DND-41 (cell line): Measurements from ENCODE around the gene ANKRD65.

Source experiments
- ATAC-seq: fragments of 200-7000 bp; cut with Tn5 transposase; 3 replicates; pipeline ENCODE4 v1.9.1; 2021; ENCODE audit warnings: low read depth; ENCODE audit not compliant: insufficient read depth
- DNase-seq: peaks from one replicate; pipeline ENCODE4 v3.0.0-alpha.2; 2020
- H2AFZ ChIP-seq: 2 replicates; pipeline ENCODE4 v1.6.0; 2012; ENCODE audit warnings: low read depth, low read length
- H3K27ac ChIP-seq: 2 replicates; pipeline ENCODE4 v1.5.1; 2012; ENCODE audit warnings: low read length, inconsistent platforms
- H3K27me3 ChIP-seq: fragments of 200-600 bp; sonication (generic); 2 replicates; pipeline ENCODE4 v1.6.0; 2012; ENCODE audit warnings: low read length, mild to moderate bottlenecking, inconsistent platforms; ENCODE audit not compliant: insufficient read depth, poor library complexity
- H3K36me3 ChIP-seq: 2 replicates; pipeline ENCODE4 v1.5.1; 2012; ENCODE audit warnings: low read length, inconsistent platforms; ENCODE audit not compliant: insufficient read depth
- H3K4me1 ChIP-seq: 2 replicates; pipeline ENCODE4 v1.5.1; 2012; ENCODE audit warnings: mild to moderate bottlenecking, low read length; ENCODE audit not compliant: insufficient read depth
- H3K4me2 ChIP-seq: 2 replicates; pipeline ENCODE4 v1.6.0; 2012; ENCODE audit warnings: mild to moderate bottlenecking, moderate library complexity, low read length, inconsistent platforms; ENCODE audit not compliant: insufficient read depth
- H3K4me3 ChIP-seq, 2 experiments: fragments of 200-600 bp in 1 of 2; shearing (Covaris generic) in 1 of 2; 2 replicates each; pipeline ENCODE4 v1.5.1; 2012 to 2016; ENCODE audit warnings: inconsistent platforms in 2 of 2, low read length in 2 of 2, mild to moderate bottlenecking in 2 of 2, low read depth in 1 of 2, moderate library complexity in 1 of 2
- H3K79me2 ChIP-seq: 2 replicates; pipeline ENCODE4 v1.6.0; 2012; ENCODE audit warnings: low read length, inconsistent platforms; ENCODE audit not compliant: insufficient read depth
- H3K9ac ChIP-seq: 2 replicates; pipeline ENCODE4 v1.6.0; 2012; ENCODE audit warnings: low read depth, mild to moderate bottlenecking, inconsistent platforms, low read length, moderate library complexity
- H3K9me3 ChIP-seq: 2 replicates; pipeline ENCODE4 v1.5.1; 2012; ENCODE audit warnings: low read length, moderate library complexity, mild to moderate bottlenecking, inconsistent platforms; ENCODE audit not compliant: insufficient read depth, severe bottlenecking
- H4K20me1 ChIP-seq: 2 replicates; pipeline ENCODE4 v1.6.0; 2012; ENCODE audit warnings: low read length; ENCODE audit not compliant: insufficient read depth
- CTCF ChIP-seq: IDR thresholded peaks from 2 replicates; pipeline ENCODE4 v1.5.1; 2012; ENCODE audit warnings: borderline replicate concordance, low read length, moderate library complexity, mild to moderate bottlenecking; ENCODE audit not compliant: poor library complexity, severe bottlenecking; ENCODE audit errors: extremely low read depth
- EZH2 ChIP-seq: IDR thresholded peaks from 3 replicates; pipeline ENCODE4 v1.6.1; 2012; ENCODE audit warnings: borderline replicate concordance, low read depth, mild to moderate bottlenecking, moderate library complexity, low read length, inconsistent platforms; ENCODE audit not compliant: severe bottlenecking

Gene ANKRD65

GRCh38 chr1:1421907-1422464 lies 910 bp upstream of the ANKRD65 start:
- Histone ChIP-seq H3K4me3 (no peak overlapping the region), H3K9me3 (no peaks in the 10 kb centered on the region), H3K36me3 (no peaks in the 10 kb centered on the region), H3K27ac (no peak overlapping the region), H3K79me2 (no peaks in the 10 kb centered on the region), H4K20me1 (no peaks in the 10 kb centered on the region), H3K4me2 (no peak overlapping the region), H3K4me1 (peaks cover 5% of the 10 kb centered on the region; the same call in 1 of the 2 replicates), H3K9ac (no peak overlapping the region), H2AFZ (no peak overlapping the region), H3K27me3 (no peaks in the 10 kb centered on the region)
- DNase-seq (no peak), ATAC-seq (no peak)
- TF ChIP-seq CTCF (no peak), EZH2 (no peak)

- H3K4me2 ChIP-seq, result no peak overlapping the region
- H3K79me2 ChIP-seq, result no peaks in the 10 kb centered on the region
- no peaks in the 10 kb centered on the region for H4K20me1 ChIP-seq
- H3K27me3 ChIP-seq, result no peaks in the 10 kb centered on the region
- no peaks in the 10 kb centered on the region for H3K9me3 ChIP-seq
- DNase-seq, result no peak
- H3K36me3 ChIP-seq, result no peaks in the 10 kb centered on the region
- TF ChIP-seq CTCF (no peak), EZH2 (no peak)
- H2AFZ ChIP-seq, result no peak overlapping the region
- no peak overlapping the region for H3K4me3 ChIP-seq
- ATAC-seq, result no peak
- no peak overlapping the region for H3K27ac ChIP-seq
- no peak overlapping the region for H3K9ac ChIP-seq
- H3K4me1 ChIP-seq, result no peaks in the 10 kb centered on the region
Observed at GRCh38 chr1:1420654-1421141, 378 bp downstream of the ANKRD65 start.

- no peaks in the 10 kb centered on the region for H3K4me1 ChIP-seq
- no peak overlapping the region for H2AFZ ChIP-seq
- TF ChIP-seq EZH2 (no peak), CTCF (no peak)
- no peak overlapping the region for H3K4me3 ChIP-seq
- no peak overlapping the region for H3K27ac ChIP-seq
- no peak for ATAC-seq
- H3K4me2 ChIP-seq, result no peak overlapping the region
- DNase-seq, result no peak
- no peaks in the 10 kb centered on the region for H3K36me3 ChIP-seq
- H3K79me2 ChIP-seq, result no peaks in the 10 kb centered on the region
- no peaks in the 10 kb centered on the region for H3K9me3 ChIP-seq
- H3K27me3 ChIP-seq, result no peaks in the 10 kb centered on the region
- H4K20me1 ChIP-seq, result no peaks in the 10 kb centered on the region
- no peak overlapping the region for H3K9ac ChIP-seq
Observed at GRCh38 chr1:1419813-1420653, 1.0 kb downstream of the ANKRD65 start.
